Parathyroid adenoma (tissue), 2 donors: Measurements from ENCODE around the gene OTUD3.

Experiments
- H2AFZ ChIP-seq: fragments of 300-600 bp; sonication (generic); one replicate; pipeline ENCODE4 v1.7.0; 2017; ENCODE audit warnings: antibody characterized with exemption, mild to moderate bottlenecking
- H3K27ac ChIP-seq: fragments of 300-600 bp; sonication (generic); one replicate; pipeline ENCODE4 v1.7.0; 2017
- H3K27me3 ChIP-seq: fragments of 300-600 bp; sonication (generic); one replicate; pipeline ENCODE4 v1.7.0; 2017; ENCODE audit warnings: low read length; ENCODE audit not compliant: control insufficient read depth, insufficient read depth
- H3K36me3 ChIP-seq: fragments of 300-600 bp; sonication (generic); one replicate; pipeline ENCODE4 v1.7.0; 2017; ENCODE audit warnings: low read length; ENCODE audit not compliant: control insufficient read depth, insufficient read depth
- H3K4me1 ChIP-seq: fragments of 300-600 bp; sonication (generic); one replicate; pipeline ENCODE4 v1.7.0; 2017; ENCODE audit warnings: control low read depth
- H3K4me2 ChIP-seq: fragments of 300-600 bp; sonication (generic); one replicate; pipeline ENCODE4 v1.7.0; 2017; ENCODE audit warnings: low read length
- H3K4me3 ChIP-seq: fragments of 300-600 bp; sonication (generic); one replicate; pipeline ENCODE4 v1.7.0; 2017; ENCODE audit warnings: low read depth, low read length
- H3K79me2 ChIP-seq: fragments of 300-600 bp; sonication (generic); one replicate; pipeline ENCODE4 v1.7.0; 2017; ENCODE audit warnings: control low read depth
- H3K9ac ChIP-seq: fragments of 300-600 bp; sonication (generic); one replicate; pipeline ENCODE4 v1.7.0; 2017; ENCODE audit warnings: mild to moderate bottlenecking
- H3K9me3 ChIP-seq: fragments of 300-600 bp; sonication (generic); one replicate; pipeline ENCODE4 v1.7.0; 2017; ENCODE audit warnings: low read length; ENCODE audit not compliant: control insufficient read depth
- CTCF ChIP-seq: fragments of 300-600 bp; sonication (generic); IDR thresholded peaks from one replicate; pipeline ENCODE4 v1.7.0; 2017; ENCODE audit warnings: antibody characterized with exemption, mild to moderate bottlenecking
- donor health status: primary hyperparathyroidism.

Gene OTUD3

DNA sequence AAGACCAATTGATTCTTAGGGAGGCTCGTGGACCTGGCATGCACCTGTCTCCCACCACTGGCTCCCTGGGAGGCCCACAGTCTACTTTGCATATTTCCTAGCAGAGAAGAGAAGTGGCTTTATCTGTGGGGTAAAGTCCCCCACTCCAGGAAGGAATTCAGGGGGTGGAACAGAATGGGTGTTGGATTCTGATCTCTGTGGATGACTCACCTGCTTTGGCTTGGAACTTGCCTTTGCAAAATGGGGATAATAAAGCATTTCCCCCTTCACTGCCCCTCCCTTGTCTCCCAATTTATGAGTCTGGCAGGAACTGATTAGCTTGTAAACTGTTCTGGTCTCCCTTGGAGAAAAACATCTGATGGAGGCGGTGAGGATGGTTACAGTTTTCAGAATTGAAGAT, 21.2 kb upstream of the OTUD3 start:
- no peak overlapping the region for H3K9ac ChIP-seq

GRCh38 chr1:19861842-19862530, 20.2 kb upstream of the OTUD3 start:
- TF ChIP-seq CTCF = no peak
- H3K4me3 ChIP-seq = no peak overlapping the region
- H3K4me2 ChIP-seq = no peak overlapping the region
- H3K9ac ChIP-seq = no peak overlapping the region
- no peaks in the 10 kb centered on the region for H3K36me3 ChIP-seq
- H3K79me2 ChIP-seq = no peaks in the 10 kb centered on the region
- no peak overlapping the region for H2AFZ ChIP-seq
- H3K4me1 ChIP-seq = no peaks in the 10 kb centered on the region
- no peak overlapping the region for H3K27ac ChIP-seq
- H3K27me3 ChIP-seq = no peaks in the 10 kb centered on the region
- H3K9me3 ChIP-seq = no peaks in the 10 kb centered on the region

More for the DNA sequence above, 21.2 kb upstream of the OTUD3 start:
- TF ChIP-seq CTCF = no peak
- Histone ChIP-seq H3K9me3 (no peaks in the 10 kb centered on the region), H3K79me2 (no peaks in the 10 kb centered on the region), H2AFZ (no peak overlapping the region), H3K36me3 (no peaks in the 10 kb centered on the region), H3K4me1 (no peaks in the 10 kb centered on the region), H3K4me3 (no peak overlapping the region), H3K4me2 (no peak overlapping the region), H3K27me3 (no peaks in the 10 kb centered on the region), H3K27ac (no peak overlapping the region)

DNA sequence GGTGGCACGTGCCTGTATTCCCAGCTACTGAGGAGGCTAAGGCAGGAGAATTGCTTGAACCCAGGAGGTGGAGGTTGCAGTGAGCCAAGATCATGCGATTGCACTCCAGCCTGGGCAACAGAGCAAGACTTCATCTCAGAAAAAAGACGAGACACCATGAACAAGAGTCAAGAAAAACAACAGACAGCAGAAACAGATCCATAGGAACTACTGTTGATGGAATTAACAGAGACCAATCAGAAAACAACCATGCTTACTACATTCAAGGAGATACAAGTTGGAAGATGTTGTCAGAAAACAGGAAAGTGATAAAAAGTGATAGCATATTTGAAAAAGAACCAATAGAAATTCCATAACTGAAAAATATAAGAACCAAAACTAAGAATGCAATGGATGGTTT, 19.3 kb upstream of the OTUD3 start:
- H3K79me2 ChIP-seq = no peaks in the 10 kb centered on the region
- H2AFZ ChIP-seq = no peak overlapping the region
- no peaks in the 10 kb centered on the region for H3K9me3 ChIP-seq
- H3K27ac ChIP-seq = no peak overlapping the region
- no peaks in the 10 kb centered on the region for H3K36me3 ChIP-seq
- no peaks in the 10 kb centered on the region for H3K4me1 ChIP-seq
- H3K27me3 ChIP-seq = no peaks in the 10 kb centered on the region
- TF ChIP-seq CTCF = no peak
- no peak overlapping the region for H3K4me2 ChIP-seq
- no peak overlapping the region for H3K4me3 ChIP-seq
- H3K9ac ChIP-seq = no peak overlapping the region

GRCh38 chr1:19864570-19865160, 17.5 kb upstream of the OTUD3 start:
- Histone ChIP-seq H3K9me3 (no peaks in the 10 kb centered on the region), H3K79me2 (no peaks in the 10 kb centered on the region), H3K27ac (no peak overlapping the region), H3K36me3 (no peaks in the 10 kb centered on the region), H3K4me3 (no peak overlapping the region), H3K4me2 (no peak overlapping the region), H3K27me3 (no peaks in the 10 kb centered on the region), H3K4me1 (no peaks in the 10 kb centered on the region), H2AFZ (no peak overlapping the region), H3K9ac (no peak overlapping the region)
- no peak for TF ChIP-seq CTCF

DNA sequence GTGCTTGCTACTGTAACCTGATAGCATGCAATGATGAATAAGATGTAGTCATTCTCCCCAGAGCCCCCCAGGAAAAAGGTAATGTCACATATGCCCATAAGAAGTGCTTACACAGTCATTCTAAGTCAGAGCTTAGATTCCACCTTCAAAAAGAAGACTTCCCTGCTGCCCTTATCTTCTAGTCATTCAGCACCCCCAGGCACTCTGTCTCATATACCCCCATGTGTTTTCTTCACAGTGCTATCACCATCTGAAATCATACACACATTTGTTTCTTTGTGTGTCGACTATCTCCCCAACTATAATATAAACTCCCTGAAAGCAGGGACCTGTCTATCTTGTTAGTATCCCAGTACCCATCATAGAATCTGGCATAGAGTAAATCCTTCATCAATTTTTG, 16.2 kb upstream of the OTUD3 start:
- no peak overlapping the region for H3K27ac ChIP-seq
- no peak overlapping the region for H3K9ac ChIP-seq
- H3K9me3 ChIP-seq = no peaks in the 10 kb centered on the region
- no peak overlapping the region for H3K4me3 ChIP-seq
- H3K79me2 ChIP-seq = no peaks in the 10 kb centered on the region
- no peak overlapping the region for H2AFZ ChIP-seq
- no peaks in the 10 kb centered on the region for H3K4me1 ChIP-seq
- no peak for TF ChIP-seq CTCF
- no peak overlapping the region for H3K4me2 ChIP-seq
- H3K27me3 ChIP-seq = no peaks in the 10 kb centered on the region
- no peaks in the 10 kb centered on the region for H3K36me3 ChIP-seq
